ENCODE measurements around the gene RNLS.
"Not testable (repeated sequence)": the region's sequence is repeated elsewhere in the genome, so short reads cannot be mapped to it uniquely, and the experiment has no call there.

RNLS gene

DNA sequence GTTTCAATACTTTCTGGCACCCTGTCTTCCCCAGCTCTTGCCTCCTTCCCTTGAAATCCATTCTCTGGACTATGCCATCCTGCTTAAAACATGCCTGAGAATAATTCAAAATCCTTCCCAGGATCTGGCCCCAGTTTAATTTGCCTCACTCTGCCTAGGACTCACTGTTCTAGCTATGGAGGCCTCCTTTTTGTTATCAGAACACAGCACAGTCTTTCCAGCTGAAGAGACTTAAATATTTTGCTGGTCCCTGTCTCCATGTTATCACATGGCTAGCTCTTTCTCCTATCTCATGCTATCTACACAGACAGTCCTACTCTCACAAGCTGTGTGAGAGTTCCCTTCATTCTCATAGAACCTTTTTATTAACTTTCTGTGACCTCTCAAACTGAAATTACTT lies 194.8 kb downstream of the RNLS start:
- DNase-seq (ENCODE audit: low spot score) = no peak

DNA sequence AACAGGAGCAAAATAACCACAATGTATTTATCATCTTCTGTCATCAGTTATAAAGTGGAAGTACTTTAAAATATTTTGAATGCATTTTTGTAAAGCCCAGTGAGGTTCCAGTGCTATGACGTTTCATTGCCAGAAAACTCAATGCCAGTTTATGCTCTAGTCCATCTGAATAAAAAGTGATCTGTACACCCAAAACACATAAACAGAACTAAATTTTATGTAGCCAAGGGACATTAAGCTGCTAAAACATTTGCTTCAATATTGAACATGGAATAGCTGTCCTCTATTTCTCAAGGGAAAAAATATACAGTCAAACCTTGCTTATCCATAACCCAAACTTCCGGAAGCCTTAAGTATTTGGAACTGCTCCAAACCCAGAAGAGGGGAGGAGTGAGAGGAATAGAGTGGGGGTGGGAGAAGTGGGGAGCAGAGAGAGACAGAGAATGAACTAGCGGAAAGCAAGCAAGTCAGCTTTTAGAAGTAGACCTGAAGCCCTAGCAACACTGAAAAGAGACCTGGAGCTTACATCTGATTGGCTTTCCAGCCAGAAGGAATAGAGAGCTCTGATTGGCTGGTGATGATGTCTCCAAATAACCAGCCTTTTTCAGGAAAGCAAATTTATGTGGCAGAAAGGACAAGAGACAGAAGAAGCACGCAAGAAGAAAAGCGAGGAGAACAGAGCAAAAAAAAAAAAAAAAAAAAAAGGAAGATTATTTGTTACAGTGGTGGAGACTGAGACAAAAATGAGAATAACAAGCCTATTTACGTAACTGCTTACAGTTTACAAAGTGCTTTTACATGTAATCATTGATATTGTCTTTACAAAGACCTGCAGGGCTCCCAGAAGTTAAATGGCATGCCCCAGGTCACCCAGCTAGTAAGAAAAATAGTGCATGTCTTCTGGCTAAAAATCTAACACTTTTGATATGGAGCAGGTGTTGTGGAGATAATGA lies 196.0 kb downstream of the RNLS start:
- DNase-seq (ENCODE audit: low spot score) = peak; percentile 76

DNA sequence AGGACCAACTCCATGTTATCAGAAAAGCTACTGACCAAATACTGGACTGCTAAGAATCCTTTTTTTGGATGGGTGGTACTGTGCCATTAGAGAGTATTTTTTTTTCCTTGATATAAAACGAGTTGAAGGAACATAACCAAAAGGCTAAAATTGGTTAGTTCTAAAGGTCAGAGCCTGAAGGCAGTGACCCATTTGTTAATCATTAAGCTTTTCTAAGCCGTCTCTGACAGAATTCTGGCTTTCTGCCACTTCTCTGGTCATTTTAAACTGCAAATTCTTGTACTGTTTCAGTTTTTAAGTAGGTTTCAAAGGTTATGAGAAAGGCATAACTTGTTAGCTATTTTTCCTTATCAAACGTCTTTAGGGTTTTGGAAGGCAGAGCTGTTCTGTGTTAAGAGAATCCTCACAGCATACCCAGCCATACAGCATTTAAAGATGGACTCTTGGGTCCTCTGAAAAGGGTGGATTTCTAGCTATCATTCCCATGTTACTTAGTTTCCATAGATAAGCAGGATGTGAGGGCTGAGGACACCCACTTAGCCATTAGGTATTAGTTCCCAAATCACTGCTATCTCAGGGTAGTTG lies 196.8 kb downstream of the RNLS start:
- no peak for DNase-seq (ENCODE audit: low spot score)

DNA sequence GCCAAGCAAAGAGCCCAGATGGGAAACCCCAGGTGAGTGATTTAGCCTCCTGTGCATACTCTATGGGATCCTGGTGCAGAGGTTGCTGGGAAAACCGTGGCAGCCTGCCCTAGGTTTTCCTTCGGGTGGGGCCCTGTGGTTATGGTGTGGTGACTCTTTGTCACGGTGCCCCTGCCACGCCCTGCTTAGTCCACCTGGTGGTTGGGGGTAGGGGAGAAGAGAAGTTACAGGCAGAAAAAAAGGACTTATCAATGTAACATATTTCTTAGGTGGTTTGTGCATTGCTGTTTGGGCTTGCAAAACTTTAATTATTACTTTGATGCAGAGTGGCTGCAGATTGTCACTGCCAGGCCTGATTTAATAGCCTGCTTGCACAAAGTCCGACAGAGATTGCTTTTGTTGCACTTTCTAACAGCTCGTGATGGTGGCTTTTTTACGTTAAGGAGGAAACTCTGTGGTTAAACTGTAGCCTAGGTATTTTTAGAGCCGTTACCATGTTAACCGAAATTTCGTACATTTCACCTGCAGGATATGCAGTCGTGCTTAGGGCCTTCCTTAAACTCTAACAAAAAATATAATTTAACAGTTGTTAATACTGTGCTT lies 197.4 kb downstream of the RNLS start:
- no peak for DNase-seq (ENCODE audit: low spot score)

DNA sequence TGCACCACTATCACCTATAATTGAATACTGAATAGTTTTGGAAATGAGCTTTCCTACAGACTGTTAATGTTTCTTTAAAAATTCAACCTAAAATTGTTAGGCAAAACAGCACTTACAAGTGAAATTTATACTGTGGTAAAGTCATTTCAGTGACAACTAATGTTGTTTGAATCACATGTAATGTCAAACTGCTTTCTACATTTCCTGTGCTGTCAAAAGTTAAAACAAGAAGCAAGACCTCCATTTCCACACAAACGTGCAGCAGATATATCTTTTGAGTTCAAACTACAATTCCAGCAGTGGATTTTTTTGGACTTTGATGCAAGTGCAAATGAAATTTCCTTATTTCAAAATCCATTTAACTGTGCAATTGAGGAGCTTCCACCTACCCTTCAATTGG lies 199.8 kb downstream of the RNLS start:
- DNase-seq (ENCODE audit: low spot score) = no peak

DNA sequence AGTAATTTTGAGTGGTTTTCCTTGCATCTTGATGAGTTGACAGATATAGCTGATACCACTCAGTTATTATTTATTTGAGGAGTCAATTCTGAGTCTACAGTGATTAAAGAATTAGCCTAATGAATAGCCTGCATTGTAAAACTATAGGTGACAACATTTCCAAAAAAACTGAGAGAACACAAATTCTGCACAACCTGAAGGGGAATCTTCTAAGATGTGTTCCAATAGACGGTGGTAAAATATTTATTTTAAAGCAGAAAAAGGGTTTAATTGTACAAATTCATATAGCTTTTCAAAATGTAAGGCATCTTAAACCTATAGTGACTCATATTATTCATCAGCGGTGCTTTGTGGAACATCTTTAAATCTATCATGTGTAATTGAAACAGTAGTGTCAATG lies 200.4 kb downstream of the RNLS start:
- DNase-seq (ENCODE audit: low spot score) = no peak

DNA sequence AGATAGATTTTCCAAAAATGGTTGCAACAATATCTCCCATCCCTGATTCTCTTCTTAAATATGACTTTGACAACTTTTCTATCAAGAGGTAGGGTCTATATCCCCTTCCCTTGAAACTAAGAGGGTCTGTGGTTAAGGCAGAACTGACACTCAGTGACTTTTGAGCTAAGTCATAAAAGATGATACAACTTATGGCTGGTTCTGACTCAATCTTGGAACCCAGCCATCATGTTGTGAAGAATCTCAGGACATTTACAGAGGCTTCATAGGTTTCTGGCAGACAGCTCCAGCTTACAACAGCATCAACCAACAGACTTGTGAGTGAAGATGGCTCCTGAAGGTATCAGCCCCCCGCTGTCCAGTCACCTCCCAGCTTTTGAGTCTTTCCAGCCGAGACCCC lies 203.5 kb downstream of the RNLS start:
- peak; percentile 19 for DNase-seq (ENCODE audit: low spot score)

DNA sequence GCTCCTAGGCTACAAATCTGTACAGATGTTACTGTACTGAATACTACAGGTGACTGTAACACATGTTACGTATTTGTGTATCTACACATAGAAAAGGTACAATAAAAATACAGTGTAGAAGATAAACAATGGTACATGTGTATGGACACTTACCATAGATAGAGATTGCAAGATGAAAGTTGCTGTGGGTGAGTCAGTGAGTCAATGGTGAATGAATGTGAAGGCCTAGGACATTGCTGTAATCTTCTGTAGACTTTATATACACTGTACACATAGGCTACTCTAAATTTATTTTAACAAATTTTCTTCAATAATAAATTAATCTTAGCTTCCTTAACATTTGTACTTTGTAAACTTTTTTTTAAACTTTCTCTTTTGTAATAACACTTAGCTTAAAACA lies 205.6 kb downstream of the RNLS start:
- DNase-seq (ENCODE audit: low spot score) = no peak

DNA sequence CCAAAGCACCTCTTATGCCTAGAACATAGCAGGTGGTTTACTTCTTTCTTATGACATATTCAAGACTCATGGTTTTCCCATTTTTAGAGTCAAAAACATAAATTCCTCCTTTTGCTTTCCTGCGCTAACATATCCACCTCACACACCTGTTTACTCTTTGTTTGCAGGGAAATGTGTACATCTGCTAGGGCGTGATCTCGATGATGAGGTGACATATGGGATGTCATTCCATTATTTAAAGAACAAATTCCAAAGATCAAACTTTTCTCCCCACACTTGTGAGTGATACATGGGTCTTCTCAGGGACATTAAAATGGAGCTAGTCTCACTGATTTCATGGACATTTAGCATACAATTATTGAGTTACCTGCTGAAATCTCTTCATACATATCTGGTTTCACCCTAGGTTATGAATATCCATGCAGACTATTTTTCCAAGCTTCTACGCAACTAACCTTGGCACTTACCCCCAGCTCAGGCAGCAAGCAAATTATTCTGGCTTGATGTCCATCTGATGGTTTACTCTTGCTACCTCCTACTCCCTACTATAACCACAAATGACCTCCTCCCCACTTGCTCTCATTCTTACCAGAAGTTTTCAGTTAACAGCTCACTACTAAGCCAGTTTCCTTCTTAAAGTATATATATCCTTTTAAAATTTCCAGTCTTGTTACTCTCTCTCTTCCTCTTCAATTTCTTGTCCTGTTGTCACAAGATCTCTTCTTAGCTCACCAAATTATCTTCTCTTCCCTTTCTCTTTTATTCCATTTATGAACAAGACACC lies 208.5 kb downstream of the RNLS start:
- DNase-seq (ENCODE audit: low spot score) = no peak

DNA sequence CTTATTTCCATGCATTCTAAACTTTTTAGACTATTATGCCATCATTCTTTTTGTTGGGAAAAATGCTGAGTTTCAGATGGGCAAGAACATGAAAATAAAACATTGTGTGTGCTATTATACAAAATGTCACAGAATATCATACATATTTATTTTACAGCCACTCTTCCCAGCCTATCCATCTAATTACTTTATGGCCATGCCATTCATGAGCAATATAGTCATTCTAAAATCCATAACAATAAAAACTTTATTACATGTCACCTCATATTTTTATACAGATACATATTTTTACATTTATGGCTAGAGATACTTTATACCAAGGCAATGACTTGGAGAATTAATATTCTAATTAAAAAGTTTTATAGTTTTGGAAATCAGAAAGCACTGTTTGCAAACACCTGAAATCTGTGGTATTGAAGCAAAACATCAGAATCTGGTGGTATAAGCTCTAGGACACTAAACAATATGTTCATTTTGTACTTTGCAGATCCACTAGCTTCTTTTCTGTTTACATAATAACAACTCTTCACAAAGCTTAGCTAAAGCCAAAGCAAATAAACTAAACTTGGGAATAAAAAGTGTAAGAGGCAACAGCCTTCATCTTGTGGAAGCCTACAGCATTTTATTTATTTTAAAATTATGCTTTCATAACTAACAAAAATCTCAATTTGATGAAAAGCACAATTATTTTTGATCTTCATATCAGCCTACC lies 210.1 kb downstream of the RNLS start:
- DNase-seq (ENCODE audit: low spot score) = no peak

DNA sequence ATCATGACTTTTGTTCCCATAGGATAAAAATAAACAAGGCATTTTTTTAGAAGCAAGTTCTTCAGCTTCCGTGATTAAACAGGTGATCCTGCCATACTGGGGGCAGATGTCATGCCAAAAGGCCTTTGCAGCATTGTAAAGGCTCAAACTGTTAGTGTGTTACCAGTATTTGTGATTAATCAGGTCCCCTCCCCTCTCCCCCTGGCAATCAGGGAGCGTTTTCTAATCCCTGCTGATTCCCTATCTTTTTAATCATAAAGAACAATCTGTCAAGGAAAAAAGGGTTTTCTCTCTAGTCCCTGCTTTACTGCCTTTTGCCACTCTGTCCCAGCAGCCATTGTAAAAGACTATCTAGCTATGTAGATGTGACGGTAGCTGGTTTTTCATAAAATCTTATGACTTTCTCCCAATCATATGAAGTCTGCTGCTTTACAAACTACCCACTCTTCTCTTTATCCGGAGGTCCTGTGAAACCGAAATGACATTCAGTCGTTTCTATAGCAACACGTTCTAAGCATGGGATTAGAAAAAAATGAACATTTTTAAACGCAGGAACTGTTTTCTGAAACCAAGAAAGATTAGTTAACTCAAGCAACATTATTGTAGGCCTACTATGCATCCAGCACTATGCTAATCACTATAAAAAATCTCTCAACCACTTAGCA lies 210.9 kb downstream of the RNLS start:
- DNase-seq (ENCODE audit: low spot score) = no peak

DNA sequence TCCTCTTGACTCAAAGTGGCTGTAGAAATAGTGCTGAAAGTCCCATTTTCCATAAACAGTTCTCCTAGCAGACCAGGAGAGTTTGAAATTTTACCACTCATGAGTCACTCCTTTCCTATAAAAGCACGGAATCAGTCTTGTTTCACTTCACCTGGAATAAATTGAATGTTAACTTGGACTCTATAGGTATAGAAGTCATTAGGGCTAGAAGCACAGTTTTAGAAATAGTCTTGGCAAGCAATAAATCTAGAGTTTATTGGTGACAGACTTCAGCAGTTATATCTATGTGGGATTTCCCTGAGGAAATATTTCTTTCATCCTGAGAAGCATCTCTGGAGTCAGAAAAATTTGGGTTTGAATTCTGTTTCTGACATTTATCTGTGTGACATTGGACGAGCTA lies 212.4 kb downstream of the RNLS start:
- DNase-seq (ENCODE audit: low spot score) = no peak

DNA sequence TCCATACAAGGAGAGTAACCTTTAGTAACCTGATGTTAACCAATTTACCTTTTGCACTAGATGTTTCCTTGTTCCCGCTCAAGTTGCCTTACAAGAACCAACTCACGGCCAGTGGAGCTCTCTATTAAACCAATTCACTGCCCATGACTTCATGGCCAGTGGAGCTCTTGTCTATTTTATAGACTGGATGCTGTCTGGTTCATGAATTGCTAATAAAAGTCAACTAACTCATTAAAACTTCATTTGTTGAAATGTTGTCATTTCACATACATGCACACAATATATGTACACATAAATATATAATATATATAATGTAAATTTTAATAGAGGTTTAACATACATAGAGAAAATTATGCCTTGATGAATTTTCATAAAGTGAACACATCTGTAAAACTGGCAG lies 216.3 kb downstream of the RNLS start:
- DNase-seq (ENCODE audit: low spot score) = no peak

DNA sequence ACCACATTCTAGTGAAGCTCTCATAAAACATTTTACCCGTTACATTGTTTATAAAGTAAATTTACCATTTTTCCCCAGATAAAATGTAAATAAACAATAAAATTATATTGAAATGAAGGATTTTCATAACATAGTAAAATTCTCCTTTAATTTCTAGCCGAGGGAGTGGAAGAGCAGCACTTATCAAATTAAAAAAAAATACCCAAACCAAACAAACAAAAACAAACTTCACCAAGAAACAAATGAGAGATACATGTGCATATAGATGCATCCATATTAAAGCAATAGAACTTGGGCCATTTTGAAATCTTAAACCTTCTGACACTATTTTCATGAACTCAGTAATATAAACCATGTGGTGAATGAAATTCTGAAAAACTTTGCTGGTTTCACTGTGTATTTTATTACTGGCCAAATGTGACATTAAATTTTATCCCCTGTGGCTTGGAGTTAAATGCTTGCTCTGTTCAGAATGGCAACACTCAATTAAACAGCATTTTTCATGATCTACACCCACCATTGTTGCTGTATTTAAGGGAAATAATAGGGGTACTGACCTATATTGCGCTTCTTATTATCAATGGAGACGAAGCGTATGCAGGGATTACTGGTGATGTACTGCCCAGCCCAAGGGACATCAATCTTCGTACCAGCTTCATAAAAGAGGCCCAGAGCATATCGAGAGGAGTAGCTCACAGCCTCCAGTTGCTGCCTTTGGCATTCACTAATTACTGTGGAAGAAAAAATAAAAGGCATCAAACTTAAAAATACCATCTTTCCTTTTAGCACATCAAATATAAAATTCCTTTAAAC lies 220.9 kb downstream of the RNLS start:
- DNase-seq (ENCODE audit: low spot score) = no peak

DNA sequence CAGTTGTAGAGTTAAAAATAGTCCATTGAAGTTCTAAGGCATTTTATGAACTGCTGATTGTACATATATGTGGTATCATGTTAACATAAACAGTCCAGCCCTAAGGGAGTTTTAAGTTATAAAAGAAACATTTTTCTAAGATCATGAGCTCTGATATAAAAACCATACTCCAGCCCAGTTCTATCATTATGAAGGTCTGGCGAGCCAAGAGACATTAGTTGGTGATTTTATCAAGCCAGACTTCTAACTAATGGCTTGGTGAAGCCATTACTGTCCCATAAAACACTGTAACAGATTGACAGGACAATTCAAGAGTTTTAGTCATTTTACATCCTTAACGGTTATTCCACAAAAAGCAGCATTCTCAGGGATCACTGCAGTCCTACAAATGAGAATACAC lies 221.6 kb downstream of the RNLS start:
- no peak for DNase-seq (ENCODE audit: low spot score)

DNA sequence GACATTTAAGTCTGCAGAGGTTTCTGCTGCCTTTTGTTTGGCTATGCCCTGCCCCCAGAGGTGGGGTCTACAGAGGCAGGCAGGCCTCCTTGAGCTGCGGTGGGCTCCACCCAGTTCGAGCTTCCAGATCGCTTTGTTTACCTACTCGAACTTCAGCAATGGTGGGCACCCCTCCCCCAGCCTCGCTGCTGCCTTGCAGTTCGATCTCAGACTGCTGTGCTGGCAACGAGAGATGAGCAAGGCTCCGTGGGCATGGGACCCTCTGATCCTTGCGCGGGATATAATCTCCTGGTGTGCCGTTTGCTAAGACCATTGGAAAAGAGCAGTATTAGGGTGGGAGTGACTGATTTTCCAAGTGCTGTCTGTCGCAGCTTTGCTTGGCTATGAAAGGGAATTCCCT lies 227.4 kb downstream of the RNLS start:
- DNase-seq (ENCODE audit: low spot score) = not testable (repeated sequence)

DNA sequence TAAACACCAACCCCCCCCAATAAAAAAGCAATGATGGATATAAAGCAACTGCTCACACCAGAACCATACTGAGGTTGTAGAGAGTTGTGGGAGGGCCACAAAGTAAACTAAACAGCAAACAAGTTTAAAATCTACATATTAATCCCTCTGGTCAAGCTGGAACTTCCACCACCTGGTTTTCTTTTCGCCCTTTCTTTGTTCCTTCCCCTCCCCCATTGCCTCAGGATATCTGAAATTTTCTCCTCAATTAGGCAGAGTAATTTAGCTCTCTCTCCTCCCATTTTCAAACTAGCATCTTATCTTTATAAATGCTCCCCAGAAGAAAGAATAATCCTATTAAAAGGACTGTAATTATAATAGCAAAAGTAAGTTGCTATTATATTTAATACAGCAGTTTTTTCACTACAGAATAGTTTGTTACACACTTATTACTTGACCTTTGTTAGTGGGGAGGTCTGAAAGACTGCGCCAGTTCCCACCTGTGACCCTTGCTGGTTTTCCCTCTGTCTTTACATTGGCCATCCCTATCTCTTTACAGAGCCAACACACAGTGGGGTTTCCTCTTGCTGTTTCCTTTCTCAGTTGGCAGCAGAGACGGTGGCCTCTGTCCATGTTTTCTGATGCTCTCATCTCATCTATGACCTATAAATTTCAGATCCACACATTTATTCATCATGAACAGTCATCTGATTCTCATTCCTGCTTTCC lies 235.4 kb downstream of the RNLS start:
- DNase-seq (ENCODE audit: low spot score) = no peak

DNA sequence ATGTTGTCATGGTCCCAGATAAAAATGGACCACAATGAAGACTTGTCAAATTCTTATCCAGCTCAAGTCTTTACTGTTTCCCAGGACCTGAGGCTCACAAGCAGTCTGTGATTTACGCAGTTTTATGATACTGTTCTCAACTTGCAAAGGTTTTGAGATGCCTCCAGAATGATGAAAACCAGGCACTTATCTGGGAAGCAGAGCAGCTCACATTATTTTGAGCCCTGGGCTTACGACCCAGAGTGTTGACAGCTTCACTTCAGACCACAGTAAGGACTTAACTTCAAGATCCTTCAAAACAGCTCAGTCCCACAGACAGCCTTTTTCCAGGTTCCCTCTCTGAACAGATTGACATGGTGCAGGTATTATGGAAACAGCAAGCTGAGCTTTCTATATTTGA lies 236.1 kb downstream of the RNLS start:
- no peak for DNase-seq (ENCODE audit: low spot score)

DNA sequence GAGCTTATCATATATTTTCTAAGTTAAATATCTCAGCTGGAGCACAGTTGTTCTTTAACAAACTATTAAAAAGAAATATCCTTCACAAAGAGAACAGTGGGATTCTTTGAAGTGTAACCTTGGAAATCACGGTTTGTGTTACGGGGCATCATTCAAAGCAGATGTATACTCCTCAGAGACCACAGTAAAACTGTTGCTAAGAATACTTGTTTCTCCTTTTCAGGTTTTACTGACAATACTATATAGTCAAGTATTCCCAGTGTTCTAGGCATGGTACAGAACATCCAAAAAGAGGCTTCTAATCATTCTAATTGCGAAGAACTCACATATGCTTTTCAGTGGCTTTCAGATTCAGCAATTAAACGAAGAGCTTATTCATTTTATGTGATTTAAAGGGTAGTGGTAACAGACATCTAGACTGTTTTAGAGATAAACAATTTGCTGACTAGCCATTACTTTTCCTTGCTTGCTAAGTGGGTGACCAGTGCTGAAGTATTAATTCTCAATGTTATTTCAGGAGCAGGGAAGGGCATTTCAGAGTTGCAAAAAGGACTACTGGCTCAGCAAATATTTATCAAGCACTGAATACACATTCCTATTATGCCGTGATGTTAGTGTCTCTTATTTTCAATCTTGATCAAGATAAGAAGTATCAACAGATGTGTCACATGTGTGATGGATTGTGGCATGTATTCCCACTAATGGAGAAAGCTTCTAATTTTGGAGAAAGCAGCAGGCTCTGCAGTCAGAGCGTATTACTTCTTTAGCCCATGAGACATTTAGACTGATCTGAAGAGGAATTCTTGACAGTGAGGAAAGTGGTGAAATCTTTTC lies 236.8 kb downstream of the RNLS start:
- DNase-seq (ENCODE audit: low spot score) = no peak
